SHP77 treated with DMSO at 0.1 percent for 48 hours (cell line): ENCODE data around the gene IQSEC3.
"Not testable (repeated sequence)": the region's sequence is repeated elsewhere in the genome, so short reads cannot be mapped to it uniquely, and the experiment has no call there.

Source experiments
- DNase-seq: peaks from one replicate; lab custom pipeline; 2025; lab: John Stamatoyannopoulos, UW

Gene IQSEC3

GRCh38 chr12:52902-53734 is 13.4 kb upstream of the IQSEC3 start:
- DNase-seq, result not testable (repeated sequence)

- DNase-seq, result no peak
Measured at GRCh38 chr12:53735-54730, 12.5 kb upstream of the IQSEC3 start.

- DNase-seq, result no peak
Measured at GRCh38 chr12:54750-55535, 11.6 kb upstream of the IQSEC3 start.

- DNase-seq, result no peak
Measured at GRCh38 chr12:56683-57346, 9.8 kb upstream of the IQSEC3 start.

GRCh38 chr12:57539-57938 is 9.0 kb upstream of the IQSEC3 start:
- no peak for DNase-seq

GRCh38 chr12:58832-59231 is 7.7 kb upstream of the IQSEC3 start:
- no peak for DNase-seq

GRCh38 chr12:61845-62244 is 4.7 kb upstream of the IQSEC3 start:
- DNase-seq, result not testable (repeated sequence)

GRCh38 chr12:65491-66063 is 990 bp upstream of the IQSEC3 start:
- DNase-seq, result not testable (repeated sequence)

GRCh38 chr12:66782-67504 is 376 bp downstream of the IQSEC3 start:
- not testable (repeated sequence) for DNase-seq

- DNase-seq, result not testable (repeated sequence)
Measured at GRCh38 chr12:69677-70076, 3.1 kb downstream of the IQSEC3 start.

GRCh38 chr12:70541-70940 is 4.0 kb downstream of the IQSEC3 start:
- DNase-seq, result not testable (repeated sequence)

- not testable (repeated sequence) for DNase-seq
Measured at GRCh38 chr12:72018-72417, 5.5 kb downstream of the IQSEC3 start.

GRCh38 chr12:74420-75190 is 8.0 kb downstream of the IQSEC3 start:
- DNase-seq, result not testable (repeated sequence)

GRCh38 chr12:75541-75940 is 9.0 kb downstream of the IQSEC3 start:
- not testable (repeated sequence) for DNase-seq

- not testable (repeated sequence) for DNase-seq
Measured at GRCh38 chr12:76102-76501, 9.5 kb downstream of the IQSEC3 start.

GRCh38 chr12:76551-76950 is 10.0 kb downstream of the IQSEC3 start:
- DNase-seq, result not testable (repeated sequence)

- DNase-seq, result not testable (repeated sequence)
Measured at GRCh38 chr12:77101-77719, 10.6 kb downstream of the IQSEC3 start.

- not testable (repeated sequence) for DNase-seq
Measured at GRCh38 chr12:77769-78383, 11.3 kb downstream of the IQSEC3 start.
